GM12801 (cell line): ENCODE data around the gene CDR2.

ENCODE experiments used
- CTCF ChIP-seq: IDR thresholded peaks from one replicate; pipeline ENCODE4 v1.5.1; 2011; ENCODE audit warnings: control low read depth; ENCODE audit not compliant: insufficient read length; ENCODE audit errors: extremely low read depth

Gene CDR2

GRCh38 chr16:22375963-22376640 lies 1.7 kb upstream of the CDR2 start:
- TF ChIP-seq CTCF, result no peak

- no peak for TF ChIP-seq CTCF
Measured at GRCh38 chr16:22375117-22375962, 921 bp upstream of the CDR2 start.

GRCh38 chr16:22373662-22374310 lies 633 bp downstream of the CDR2 start:
- no peak for TF ChIP-seq CTCF

GRCh38 chr16:22372882-22373661 lies 1.3 kb downstream of the CDR2 start:
- TF ChIP-seq CTCF, result no peak

GRCh38 chr16:22370038-22370820 lies 4.2 kb downstream of the CDR2 start:
- TF ChIP-seq CTCF, result no peak

GRCh38 chr16:22369221-22369811 lies 5.1 kb downstream of the CDR2 start:
- no peak for TF ChIP-seq CTCF
